Urinary bladder (tissue), 4 donors: Measurements from ENCODE around the gene SIRPB2. TPM values are rescaled to one million over a fixed set of nuclear protein-coding genes. Genes with fewer than 3 reads are reported as not detected.
A peak's percentile ranks its signal among the peaks of the same experiment; 100 is the strongest.

Experiments used
- DNase-seq: peaks from one replicate; pipeline ENCODE4 v3.0.0-alpha.2; 2015; ENCODE audit errors: extremely low spot score
- H3K27ac ChIP-seq: one replicate; pipeline ENCODE4 v1.5.1; 2013; ENCODE audit warnings: low read depth, mild to moderate bottlenecking, moderate library complexity
- H3K36me3 ChIP-seq: one replicate; pipeline ENCODE4 v1.6.1; 2013; ENCODE audit warnings: mild to moderate bottlenecking, moderate library complexity; ENCODE audit not compliant: insufficient read depth
- H3K4me1 ChIP-seq: one replicate; pipeline ENCODE4 v1.6.1; 2013; ENCODE audit warnings: mild to moderate bottlenecking, moderate library complexity; ENCODE audit not compliant: insufficient read depth
- H3K4me3 ChIP-seq: one replicate; pipeline ENCODE4 v1.5.1; 2013; ENCODE audit warnings: low read depth, low read length
- WGBS: extraction: QIAGEN DNeasy Blood & Tissue Kit; methylation state at CpG from one replicate; pipeline ENCODE4 v1.1.7; 2013; 5-methylcytosine and 5-hydroxymethylcytosine counted together
- polyA plus RNA-seq: library from polyadenylated mRNA; stranded (reverse); fragments of 200-250 nt; gene quantifications from one replicate; pipeline ENCODE4 v1.2.3, GENCODE V29; 2013
- total RNA-seq: library from RNA; depleted of rRNA; stranded (reverse); fragments of >200 nt; gene quantifications from one replicate; pipeline ENCODE4 v1.2.3, GENCODE V29; 2014
- donor health status: healthy with polysubstance abuse.
- donor health status: healthy.

Gene SIRPB2
- total RNA-seq (1.2 TPM), polyA plus RNA-seq (3.3 TPM)

GRCh38 chr20:1491281-1491840 lies at the start of gene SIRPB2:
Gene SIRPB2 (minus strand): TSS chr20:1491420. CDS start chr20:1491359, 61 bp downstream.
- DNase-seq: no peak
- 68% methylated on average over 11 of the region's 11 CpGs for WGBS
- Histone ChIP-seq H3K4me1 (no peaks in the 10 kb centered on the region), H3K4me3 (no peak within 1 kb of the TSS), H3K27ac (no peak within 1 kb of the TSS), H3K36me3 (no peaks in the 10 kb centered on the region)

GRCh38 chr20:1539816-1540419 lies 48.7 kb upstream of the SIRPB2 start:
- WGBS: 85% methylated on average over 1 of the region's 1 CpG
- Histone ChIP-seq H3K4me1 (no peaks in the 10 kb centered on the region), H3K27ac (peak overlapping the region; percentile 10), H3K36me3 (no peaks in the 10 kb centered on the region), H3K4me3 (no peak overlapping the region)
- DNase-seq: no peak

DNA sequence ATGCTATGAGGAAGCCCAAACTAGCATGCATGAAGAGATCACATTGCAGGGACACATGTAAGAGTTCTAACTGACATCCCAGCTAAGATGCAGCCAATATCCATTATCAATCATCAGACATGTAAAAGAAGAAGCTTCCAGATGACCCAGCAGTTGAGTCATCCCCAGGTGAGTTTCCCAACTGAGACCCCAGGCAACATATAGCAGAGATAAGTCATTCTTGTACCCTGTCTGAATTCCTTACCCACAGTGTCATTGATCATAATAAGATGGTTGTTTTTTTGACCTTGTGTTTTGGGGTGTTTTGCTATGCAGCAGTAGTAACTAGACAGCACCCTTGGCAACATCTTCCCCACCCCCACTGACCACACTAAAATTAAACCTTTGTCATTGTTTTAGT lies 47.4 kb upstream of the SIRPB2 start:
- H3K4me3 ChIP-seq: no peak overlapping the region
- no peaks in the 10 kb centered on the region for H3K4me1 ChIP-seq
- H3K27ac ChIP-seq: no peak overlapping the region
- no peaks in the 10 kb centered on the region for H3K36me3 ChIP-seq
- no peak for DNase-seq

- Histone ChIP-seq H3K36me3 (no peaks in the 10 kb centered on the region), H3K4me1 (no peaks in the 10 kb centered on the region), H3K27ac (no peak overlapping the region), H3K4me3 (no peak overlapping the region)
- DNase-seq: no peak
- 63% methylated on average over 4 of the region's 4 CpGs for WGBS
Observed at GRCh38 chr20:1537731-1538058, 46.5 kb upstream of the SIRPB2 start.

DNA sequence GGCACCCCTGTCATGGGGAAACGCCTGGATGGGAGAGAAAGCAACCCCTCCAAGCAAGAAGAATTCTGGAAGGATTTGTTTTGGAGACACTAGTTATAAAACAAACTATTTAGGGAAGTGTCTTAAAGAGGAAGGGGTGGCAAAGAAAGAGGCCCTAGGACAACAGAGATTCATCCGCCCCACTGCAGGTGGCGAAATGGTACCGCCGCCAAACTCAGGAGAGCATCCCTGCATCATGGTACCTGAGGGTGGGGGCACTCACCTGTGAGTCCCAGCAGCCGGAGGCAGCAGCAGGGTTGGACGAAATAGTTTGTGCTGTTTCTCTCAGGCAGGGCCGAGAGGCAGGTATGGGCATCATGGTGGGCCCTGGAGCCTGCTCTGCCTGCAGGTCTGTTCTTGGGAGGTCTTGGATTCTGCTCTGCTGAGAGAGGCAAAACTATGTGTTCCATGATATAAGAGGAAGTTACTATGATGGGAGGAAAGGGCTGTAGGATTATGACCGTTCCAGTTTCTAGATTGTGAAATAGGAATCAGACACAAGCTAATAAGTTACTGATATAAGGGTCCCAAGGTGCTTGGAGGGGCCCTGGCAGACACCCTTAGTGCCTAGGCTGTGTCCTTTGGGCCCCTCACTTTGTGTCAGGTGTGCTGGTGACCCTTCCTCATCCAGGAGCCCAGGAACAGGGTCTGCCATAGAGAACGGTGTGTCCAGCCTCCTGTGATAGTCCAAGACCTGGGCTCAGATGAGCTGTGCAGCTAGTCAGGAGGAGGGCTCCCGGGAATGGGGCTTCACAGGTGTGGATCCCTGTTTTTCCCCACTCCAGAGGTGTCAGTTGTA lies 45.9 kb upstream of the SIRPB2 start:
- WGBS: 73% methylated on average over 11 of the region's 11 CpGs
- no peak overlapping the region for H3K27ac ChIP-seq
- no peak for DNase-seq

GRCh38 chr20:1535420-1536175 lies 44.4 kb upstream of the SIRPB2 start:
- no peak for DNase-seq
- 67% methylated on average over 5 of the region's 5 CpGs for WGBS

More for the DNA sequence above, 45.9 kb upstream of the SIRPB2 start:
- Histone ChIP-seq H3K4me3 (no peak overlapping the region), H3K36me3 (no peaks in the 10 kb centered on the region), H3K4me1 (no peaks in the 10 kb centered on the region)

GRCh38 chr20:1534526-1534925 lies 43.3 kb upstream of the SIRPB2 start:
- WGBS: 64% methylated on average over 5 of the region's 5 CpGs
- no peak for DNase-seq

More at GRCh38 chr20:1535420-1536175, 44.4 kb upstream of the SIRPB2 start:
- no peaks in the 10 kb centered on the region for H3K4me1 ChIP-seq
- H3K4me3 ChIP-seq: no peak overlapping the region
- no peaks in the 10 kb centered on the region for H3K36me3 ChIP-seq
- no peak overlapping the region for H3K27ac ChIP-seq

GRCh38 chr20:1533059-1533458 lies 41.8 kb upstream of the SIRPB2 start:
- no peak for DNase-seq
- WGBS: 71% methylated on average over 4 of the region's 4 CpGs
- H3K36me3 ChIP-seq: no peaks in the 10 kb centered on the region

More at GRCh38 chr20:1534526-1534925, 43.3 kb upstream of the SIRPB2 start:
- H3K36me3 ChIP-seq: no peaks in the 10 kb centered on the region
- no peak overlapping the region for H3K4me3 ChIP-seq
- H3K27ac ChIP-seq: no peak overlapping the region
- no peaks in the 10 kb centered on the region for H3K4me1 ChIP-seq

GRCh38 chr20:1528811-1529210 lies 37.6 kb upstream of the SIRPB2 start:
- no peak for DNase-seq
- H3K4me3 ChIP-seq: no peak overlapping the region
- 28% methylated on average over 1 of the region's 1 CpG for WGBS
- no peaks in the 10 kb centered on the region for H3K36me3 ChIP-seq
- no peaks in the 10 kb centered on the region for H3K4me1 ChIP-seq
- H3K27ac ChIP-seq: no peak overlapping the region

More at GRCh38 chr20:1533059-1533458, 41.8 kb upstream of the SIRPB2 start:
- no peak overlapping the region for H3K27ac ChIP-seq
- H3K4me1 ChIP-seq: no peaks in the 10 kb centered on the region
- no peak overlapping the region for H3K4me3 ChIP-seq

- Histone ChIP-seq H3K4me1 (no peaks in the 10 kb centered on the region), H3K27ac (no peak overlapping the region), H3K4me3 (no peak overlapping the region), H3K36me3 (no peaks in the 10 kb centered on the region)
- DNase-seq: no peak
Observed at GRCh38 chr20:1527923-1528322, 36.7 kb upstream of the SIRPB2 start.

- Histone ChIP-seq H3K4me1 (no peaks in the 10 kb centered on the region), H3K27ac (no peak overlapping the region), H3K4me3 (no peak overlapping the region), H3K36me3 (no peaks in the 10 kb centered on the region)
- no peak for DNase-seq
Observed at GRCh38 chr20:1526896-1527295, 35.7 kb upstream of the SIRPB2 start.

DNA sequence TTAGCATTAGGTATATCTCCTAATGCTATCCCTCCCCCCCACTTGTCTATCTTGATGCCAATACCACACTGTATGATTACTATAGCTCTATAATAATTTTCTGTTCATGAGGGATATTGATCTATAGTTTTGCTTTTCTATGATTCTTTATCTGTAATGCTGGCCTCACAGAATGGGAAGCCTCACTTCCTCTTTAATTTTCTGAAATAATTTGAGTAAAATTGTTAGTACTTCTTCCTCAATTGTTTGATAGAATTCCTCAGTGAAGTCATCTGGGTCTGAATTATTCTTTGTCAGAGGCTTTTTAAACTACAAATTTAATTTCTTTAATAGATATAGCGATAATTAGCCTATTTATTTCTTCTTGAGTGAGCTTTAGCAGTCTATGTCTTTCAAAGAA lies 35.1 kb upstream of the SIRPB2 start:
- Histone ChIP-seq H3K27ac (no peak overlapping the region), H3K4me1 (no peaks in the 10 kb centered on the region), H3K36me3 (no peaks in the 10 kb centered on the region), H3K4me3 (no peak overlapping the region)
- WGBS: 72% methylated on average over 1 of the region's 1 CpG
- no peak for DNase-seq

- 18% methylated on average over 4 of the region's 4 CpGs for WGBS
Observed at GRCh38 chr20:1524004-1524403, 32.8 kb upstream of the SIRPB2 start.

More at GRCh38 chr20:1524004-1524403, 32.8 kb upstream of the SIRPB2 start:
- Histone ChIP-seq H3K36me3 (no peaks in the 10 kb centered on the region), H3K27ac (no peak overlapping the region), H3K4me3 (no peak overlapping the region), H3K4me1 (no peaks in the 10 kb centered on the region)
- no peak for DNase-seq
